Activated CD4-positive, alpha-beta T cell treated with anti-CD3 and anti-CD28 coated beads for 36 hours (primary cell): Measurements from ENCODE around the gene NATD1. TPM values are rescaled to one million over a fixed set of nuclear protein-coding genes. Genes with fewer than 3 reads are reported as not detected.
"Not testable (repeated sequence)": the region's sequence is repeated elsewhere in the genome, so short reads cannot be mapped to it uniquely, and the experiment has no call there.

Experiments used
- ATAC-seq: fragments of 200-7000 bp; cut with Tn5 transposase; one replicate; pipeline ENCODE4 v1.10.0; 2021; ENCODE audit warnings: mild to moderate bottlenecking, moderate library complexity
- CTCF ChIA-PET: fragments of 350-600 bp; sonication (Branson Sonifier 250); formaldehyde crosslinking; loops from one replicate; lab custom pipeline; 2021; ENCODE audit warnings: antibody characterized with exemption; lab: Charles Lee
- POLR2A ChIA-PET: fragments of 350-600 bp; sonication (Branson Sonifier 250); formaldehyde crosslinking; loops from one replicate; lab custom pipeline; 2021; ENCODE audit warnings: antibody characterized with exemption, inconsistent platforms; lab: Charles Lee
- DNase-seq: peaks from one replicate; pipeline ENCODE4 v3.0.0-alpha.2; 2020
- H3K27ac Mint-ChIP-seq: one replicate; pipeline ENCODE4 v1.8.0; 2021; ENCODE audit warnings: mixed read lengths
- H3K27me3 Mint-ChIP-seq: one replicate; pipeline ENCODE4 v1.8.0; 2021; ENCODE audit warnings: mixed read lengths
- H3K36me3 Mint-ChIP-seq: one replicate; pipeline ENCODE4 v1.8.0; 2021; ENCODE audit warnings: low read depth, mixed read lengths
- H3K4me1 Mint-ChIP-seq: one replicate; pipeline ENCODE4 v1.8.0; 2021; ENCODE audit warnings: mixed read lengths
- H3K4me3 Mint-ChIP-seq: one replicate; pipeline ENCODE4 v1.8.0; 2021; ENCODE audit warnings: mild to moderate bottlenecking, moderate library complexity, mixed read lengths
- H3K9me3 Mint-ChIP-seq: one replicate; pipeline ENCODE4 v1.8.0; 2021; ENCODE audit warnings: low read depth, mixed read lengths
- intact Hi-C, 2 experiments: fragments of 100-400 bp; cut with DNase I in 1 of 2; cut with micrococcal nuclease in 1 of 2; formaldehyde crosslinking; loops; one replicate each; pipeline versions ENCODE4 v1.14.2 to v1.15.1; 2022 to 2024; cut with DNase I, micrococcal nuclease
- total RNA-seq, 2 experiments: library from RNA; stranded (reverse); gene quantifications; one replicate each; pipeline ENCODE4 v1.2.3, GENCODE V29; 2021

Gene NATD1
- total RNA-seq, 2 experiments from 2014 or later, result 1.5 to 1.7 TPM

- DNase-seq, result no peak
- H3K4me1 Mint-ChIP-seq, result peaks cover 5% of the 10 kb centered on the region
- no peak for ATAC-seq
- POLR2A ChIA-PET, result no interaction called here
- H3K27ac Mint-ChIP-seq, result no peak overlapping the region
- CTCF ChIA-PET, result no interaction called here
- peaks cover 32% of the 10 kb centered on the region for H3K36me3 Mint-ChIP-seq
- no peaks in the 10 kb centered on the region for H3K9me3 Mint-ChIP-seq
- intact Hi-C loops, result no loop called here
- H3K4me3 Mint-ChIP-seq, result no peak overlapping the region
- no peaks in the 10 kb centered on the region for H3K27me3 Mint-ChIP-seq
Measured at GRCh38 chr17:21196126-21196525, 57.1 kb downstream of the NATD1 start.

GRCh38 chr17:21194703-21195102 lies 58.5 kb downstream of the NATD1 start:
- H3K4me1 Mint-ChIP-seq, result no peaks in the 10 kb centered on the region

GRCh38 chr17:21194226-21194625 lies 59.0 kb downstream of the NATD1 start:
- Mint-ChIP-seq H3K9me3 (no peaks in the 10 kb centered on the region), H3K27ac (no peak overlapping the region), H3K27me3 (no peaks in the 10 kb centered on the region), H3K4me3 (no peak overlapping the region), H3K36me3 (peaks cover 40% of the 10 kb centered on the region), H3K4me1 (no peaks in the 10 kb centered on the region)
- intact Hi-C loops, result no loop called here
- ATAC-seq (no peak), DNase-seq (no peak)
- CTCF ChIA-PET, result no interaction called here
- POLR2A ChIA-PET, result no interaction called here

More at GRCh38 chr17:21194703-21195102, 58.5 kb downstream of the NATD1 start:
- intact Hi-C loops, result no loop called here
- Mint-ChIP-seq H3K27ac (no peak overlapping the region), H3K9me3 (no peaks in the 10 kb centered on the region), H3K36me3 (peaks cover 40% of the 10 kb centered on the region), H3K4me3 (no peak overlapping the region), H3K27me3 (no peaks in the 10 kb centered on the region)
- ChIA-PET POLR2A (no interaction called here), CTCF (no interaction called here)
- no peak for ATAC-seq
- no peak for DNase-seq

- ATAC-seq (peak; percentile 42), DNase-seq (peak; percentile 22)
- ChIA-PET POLR2A (interaction anchor here (0.6 kb wide), 1 partner anchor 248 kb away, joined by 8 read pairs; no protein-coding TSS in a partner anchor), CTCF (interaction anchor here (1.1 kb wide), 1 partner anchor 312 kb away, joined by 3 read pairs; no protein-coding TSS in a partner anchor)
- H3K27me3 Mint-ChIP-seq, result no peaks in the 10 kb centered on the region
- no peak overlapping the region for H3K27ac Mint-ChIP-seq
- H3K4me3 Mint-ChIP-seq, result no peak overlapping the region
- intact Hi-C loops, result no loop called here
- peaks cover 33% of the 10 kb centered on the region for H3K36me3 Mint-ChIP-seq
- H3K4me1 Mint-ChIP-seq, result no peaks in the 10 kb centered on the region
- H3K9me3 Mint-ChIP-seq, result no peaks in the 10 kb centered on the region
Measured at GRCh38 chr17:21193031-21193430, 60.2 kb downstream of the NATD1 start.

- intact Hi-C loops, H3K27ac Mint-ChIP-seq, H3K4me3 Mint-ChIP-seq, H3K9me3 Mint-ChIP-seq, ATAC-seq, DNase-seq, H3K27me3 Mint-ChIP-seq, H3K4me1 Mint-ChIP-seq: not testable (repeated sequence)
- ChIA-PET POLR2A (interaction anchor here (0.6 kb wide), 1 partner anchor 247 kb away, joined by 8 read pairs; no protein-coding TSS in a partner anchor), CTCF (interaction anchor here (1.1 kb wide), 1 partner anchor 312 kb away, joined by 3 read pairs; no protein-coding TSS in a partner anchor)
- H3K36me3 Mint-ChIP-seq, result peaks cover 28% of the 10 kb centered on the region
Measured at GRCh38 chr17:21192414-21192813, 60.8 kb downstream of the NATD1 start.

- H3K27me3 Mint-ChIP-seq, result no peaks in the 10 kb centered on the region
- H3K27ac Mint-ChIP-seq, result no peak overlapping the region
- no peak for DNase-seq
- H3K4me3 Mint-ChIP-seq, result no peak overlapping the region
- ChIA-PET POLR2A (no interaction called here), CTCF (interaction anchor here (1.4 kb wide), 1 partner anchor 70 kb away, joined by 6 read pairs; no protein-coding TSS in a partner anchor)
- no peak for ATAC-seq
- H3K9me3 Mint-ChIP-seq, result no peaks in the 10 kb centered on the region
- no peaks in the 10 kb centered on the region for H3K4me1 Mint-ChIP-seq
- peaks cover 21% of the 10 kb centered on the region for H3K36me3 Mint-ChIP-seq
- intact Hi-C loops, result no loop called here
Measured at GRCh38 chr17:21191698-21192097, 61.5 kb downstream of the NATD1 start.

- Mint-ChIP-seq H3K27ac (no peak overlapping the region), H3K4me3 (no peak overlapping the region), H3K4me1 (no peaks in the 10 kb centered on the region), H3K36me3 (peaks cover 20% of the 10 kb centered on the region), H3K27me3 (no peaks in the 10 kb centered on the region), H3K9me3 (no peaks in the 10 kb centered on the region)
- ChIA-PET CTCF (interaction anchor here (0.7 to 1.2 kb wide), 2 partner anchors 8 to 23 kb away, joined by 3 read pairs; no protein-coding TSS in a partner anchor), POLR2A (interaction anchor here (0.6 kb wide), 1 partner anchor 306 kb away, joined by 4 read pairs; no protein-coding TSS in a partner anchor)
- DNase-seq (no peak), ATAC-seq (no peak)
- intact Hi-C loops, result no loop called here
Measured at GRCh38 chr17:21190078-21190477, 63.1 kb downstream of the NATD1 start.

GRCh38 chr17:21189361-21189760 lies 63.8 kb downstream of the NATD1 start:
- Mint-ChIP-seq H3K27ac (no peak overlapping the region), H3K36me3 (peaks cover 22% of the 10 kb centered on the region), H3K4me3 (no peak overlapping the region), H3K4me1 (no peaks in the 10 kb centered on the region), H3K27me3 (no peaks in the 10 kb centered on the region), H3K9me3 (no peaks in the 10 kb centered on the region)
- ATAC-seq, result no peak
- CTCF ChIA-PET, result interaction anchor here (0.7 to 1.2 kb wide), 2 partner anchors 8 to 24 kb away, joined by 3 read pairs; no protein-coding TSS in a partner anchor
- POLR2A ChIA-PET, result no interaction called here
- intact Hi-C loops, result no loop called here
- no peak for DNase-seq

Other genes starting within 250 kb of the NATD1 start
- gene USP22, start 210.4 kb downstream of the NATD1 start, total RNA-seq, result 100 to 1,000 TPM; 148 to 173 TPM
- gene DHRS7B, start 126.4 kb downstream of the NATD1 start, total RNA-seq, result 10 to 100 TPM; 12.8 to 15.0 TPM
- gene TMEM11, start 39.2 kb downstream of the NATD1 start, total RNA-seq, result 10 to 100 TPM; 28.9 to 40.4 TPM
- gene MAP2K3, start 31.3 kb upstream of the NATD1 start, total RNA-seq, result 100 to 1,000 TPM; 122 to 123 TPM
- gene KCNJ12, start 122.9 kb upstream of the NATD1 start, total RNA-seq, result not detected